GF-D8 (cell line): ENCODE data around the gene ZNF292.
"Not testable (repeated sequence)": the region's sequence is repeated elsewhere in the genome, so short reads cannot be mapped to it uniquely, and the experiment has no call there.

ENCODE experiments used
- DNase-seq: peaks from one replicate; lab custom pipeline; 2025; lab: John Stamatoyannopoulos, UW

ZNF292 gene

DNA sequence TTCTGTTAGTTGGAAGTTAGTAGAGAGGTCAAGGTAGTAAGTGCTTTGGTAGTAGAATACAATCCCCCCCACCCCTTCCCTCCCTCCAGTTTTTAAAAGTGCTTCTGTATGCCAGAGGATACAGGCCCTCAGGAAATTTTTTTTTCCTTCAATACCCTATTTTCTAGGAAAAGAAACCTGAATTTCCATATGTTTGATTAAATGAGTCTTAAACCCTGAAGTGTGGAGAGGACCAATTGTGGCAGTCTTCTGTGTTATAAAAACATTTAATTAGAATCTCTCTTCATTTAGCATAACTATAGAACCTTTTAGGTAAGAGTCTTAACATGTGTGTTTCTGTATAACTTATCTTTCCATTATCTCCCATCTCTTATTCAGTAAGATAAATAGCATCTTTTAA is 59.5 kb downstream of the ZNF292 start:
- no peak for DNase-seq

- no peak for DNase-seq
These were observed 65.6 kb downstream of the ZNF292 start for GRCh38 chr6:87220997-87221396.

DNA sequence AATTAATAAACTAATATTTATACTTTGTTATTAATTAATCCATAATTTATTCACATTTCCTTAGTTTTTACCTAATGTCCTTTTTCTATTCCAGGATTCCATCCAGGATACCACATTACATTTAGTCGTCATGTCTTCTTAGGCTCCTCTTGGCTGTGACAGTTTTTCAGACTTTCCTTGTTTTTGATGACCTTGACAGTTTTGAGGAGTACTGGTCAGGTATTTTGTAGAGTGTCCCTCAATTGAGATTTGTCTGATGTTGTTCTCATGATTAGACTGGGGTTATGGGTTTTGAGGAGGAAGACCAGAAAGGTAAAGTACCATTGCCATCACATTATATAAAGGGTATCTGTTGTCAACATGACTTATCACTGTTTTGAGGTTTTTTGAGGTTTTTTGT is 67.3 kb downstream of the ZNF292 start:
- DNase-seq: no peak

DNA sequence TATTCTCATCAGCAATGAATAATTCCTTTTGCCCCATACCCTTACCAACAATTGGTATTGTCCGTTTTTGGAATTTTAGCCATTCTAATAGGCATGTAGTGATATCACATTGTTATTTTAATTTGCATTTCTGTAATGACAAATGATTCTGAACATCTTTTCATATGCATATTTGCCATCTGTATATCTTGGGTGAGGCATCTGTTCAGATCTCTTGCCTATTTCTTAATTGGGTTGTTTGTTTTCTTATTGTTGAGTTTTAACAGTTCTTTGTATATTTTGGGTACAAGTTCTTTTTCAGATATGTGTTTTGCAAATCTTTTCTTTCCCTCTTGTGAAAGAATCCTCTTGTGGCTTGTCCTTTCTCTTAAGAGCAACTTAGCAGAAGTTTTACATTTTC is 69.6 kb downstream of the ZNF292 start:
- no peak for DNase-seq

DNA sequence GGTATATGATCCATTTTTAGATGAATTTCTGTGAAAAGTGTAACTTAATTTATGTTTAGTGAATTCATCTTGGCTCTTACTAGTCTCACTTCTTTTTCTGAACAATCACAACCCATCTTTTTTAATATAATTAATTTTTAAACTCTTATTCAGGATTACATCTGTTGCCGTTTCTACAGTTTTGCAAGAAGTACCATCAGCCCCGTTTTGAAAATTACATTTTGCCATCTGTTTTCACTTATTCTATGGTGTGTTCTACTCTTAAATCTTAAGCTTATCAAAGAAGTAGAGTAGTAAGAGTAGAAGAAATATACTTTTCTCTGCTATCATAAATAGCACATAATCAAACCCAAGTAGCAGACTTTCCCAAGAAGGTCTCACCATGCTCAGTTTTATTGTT is 70.1 kb downstream of the ZNF292 start:
- DNase-seq: no peak

DNA sequence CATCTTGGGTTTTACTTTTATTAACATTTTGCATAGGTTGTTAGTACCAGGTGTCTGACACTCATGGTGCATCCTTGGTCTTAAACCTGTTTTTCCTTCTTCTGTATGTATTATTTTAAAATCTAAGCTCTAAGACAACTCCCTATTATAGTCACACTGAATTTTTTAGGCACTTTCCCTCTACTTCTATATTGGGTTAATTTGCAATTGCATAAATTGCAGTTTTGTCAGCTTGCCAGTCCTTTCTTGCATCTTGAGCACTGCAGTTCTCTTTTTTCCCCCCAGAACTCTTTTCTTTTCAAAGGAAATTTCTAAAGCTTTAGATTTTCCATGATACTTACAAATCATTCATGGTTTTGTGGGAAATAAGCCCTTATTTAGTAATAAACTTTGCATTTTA is 70.6 kb downstream of the ZNF292 start:
- DNase-seq: no peak

DNA sequence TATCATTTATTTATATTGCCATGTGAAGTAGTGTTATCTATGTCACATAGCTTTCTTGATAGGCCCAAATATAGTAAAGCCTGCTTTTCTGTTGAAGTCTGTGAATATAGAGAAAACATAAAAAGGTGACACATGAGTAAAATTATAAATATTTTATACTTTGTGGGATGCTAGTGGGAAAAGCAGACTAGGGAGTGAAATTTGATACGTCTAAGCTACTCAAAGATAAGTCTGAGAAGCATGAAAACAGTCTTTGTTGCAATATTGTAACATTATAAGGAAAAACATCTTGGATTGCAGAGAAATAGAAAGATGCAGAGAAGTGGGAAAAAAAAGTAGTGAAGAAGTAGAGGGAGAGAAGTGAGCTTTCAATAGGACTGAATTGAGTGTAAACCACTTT is 75.4 kb downstream of the ZNF292 start:
- DNase-seq: no peak

GRCh38 chr6:87237804-87238203 is 82.4 kb downstream of the ZNF292 start:
- peak; percentile 28 for DNase-seq

DNA sequence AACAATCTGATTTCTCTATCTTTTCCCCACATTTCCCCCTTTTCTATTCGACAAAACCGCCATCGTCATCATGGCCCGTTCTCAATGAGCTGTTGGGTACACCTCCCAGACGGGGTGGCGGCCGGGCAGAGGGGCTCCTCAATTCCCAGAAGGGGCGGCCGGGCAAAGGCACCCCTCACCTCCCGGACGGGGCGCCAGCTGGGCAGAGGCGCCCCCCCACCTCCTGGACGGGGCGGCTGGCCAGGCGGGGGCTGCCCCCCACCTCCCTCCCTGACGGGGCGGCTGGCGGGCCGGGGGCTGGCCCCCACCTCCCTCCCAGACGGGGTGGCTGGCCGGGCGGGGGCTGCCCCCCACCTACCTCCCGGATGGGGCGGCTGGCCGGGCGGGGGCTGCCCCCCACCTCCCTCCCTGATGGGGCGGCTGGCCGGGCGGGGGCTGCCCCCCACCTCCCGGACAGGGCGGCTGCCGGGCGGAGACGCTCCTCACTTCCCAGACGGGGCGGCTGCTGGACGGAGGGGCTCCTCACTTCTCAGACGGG is 83.8 kb downstream of the ZNF292 start:
- DNase-seq: not testable (repeated sequence)

DNA sequence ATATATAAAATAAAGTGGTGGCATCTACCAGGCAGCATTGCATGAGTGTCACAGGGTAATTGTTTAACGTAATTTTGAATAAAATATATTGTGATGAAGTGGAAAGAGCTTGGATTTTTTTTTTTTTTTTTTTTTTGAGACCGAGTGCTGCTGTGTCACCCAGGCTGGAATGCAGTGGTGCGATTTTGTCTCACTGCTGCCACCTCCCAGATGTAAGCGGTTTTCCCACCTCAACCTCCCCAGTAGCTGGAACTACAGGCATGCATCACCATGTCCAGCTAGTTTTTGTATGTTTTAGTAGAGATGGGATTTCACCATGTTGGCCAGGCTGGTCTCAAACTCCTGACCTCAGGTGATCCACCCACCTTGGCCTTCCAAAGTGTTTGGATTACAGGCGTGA is 85.9 kb downstream of the ZNF292 start:
- no peak for DNase-seq

DNA sequence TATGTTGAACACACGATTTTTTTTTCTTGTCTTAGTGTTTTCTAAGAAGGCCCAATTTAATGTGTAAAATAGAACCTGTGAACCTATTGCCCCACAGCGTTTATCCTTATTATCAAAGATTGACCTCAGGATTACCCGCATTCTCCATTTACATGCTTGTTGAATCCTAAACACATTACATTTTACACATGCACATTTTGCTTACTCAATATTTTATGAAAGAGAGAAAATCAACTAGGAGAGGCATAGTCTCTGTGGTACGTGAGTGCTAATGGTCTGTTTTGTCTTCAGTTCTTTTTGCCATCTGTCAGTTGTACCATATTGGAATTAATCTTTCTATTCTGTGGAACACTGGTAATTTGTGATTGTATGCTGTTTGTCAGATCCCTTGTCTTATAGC is 86.9 kb downstream of the ZNF292 start:
- no peak for DNase-seq

DNA sequence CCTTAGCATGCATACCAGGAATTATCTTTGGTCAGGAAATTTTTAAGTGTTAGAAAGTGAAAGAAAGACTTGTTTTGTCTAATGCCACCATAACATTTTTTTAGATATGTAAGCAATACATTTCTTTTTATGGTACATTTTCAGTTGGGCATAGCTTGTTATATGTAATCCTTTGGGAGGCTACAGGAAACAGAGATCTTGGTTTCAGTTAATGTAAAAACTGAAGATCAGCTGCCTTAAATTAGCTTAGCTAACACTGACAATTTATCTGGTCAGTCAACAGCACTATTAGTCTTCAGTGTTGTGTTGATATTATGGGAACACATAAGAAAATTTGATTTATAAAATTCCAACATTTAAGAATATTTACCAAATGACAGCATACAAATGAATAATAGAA is 88.4 kb downstream of the ZNF292 start:
- DNase-seq: no peak

GRCh38 chr6:87244380-87244779 is 89.0 kb downstream of the ZNF292 start:
- no peak for DNase-seq

- no peak for DNase-seq
These were observed 94.7 kb downstream of the ZNF292 start for GRCh38 chr6:87250019-87250418.

GRCh38 chr6:87251225-87251624 is 95.9 kb downstream of the ZNF292 start:
- DNase-seq: no peak

GRCh38 chr6:87251725-87252124 is 96.4 kb downstream of the ZNF292 start:
- DNase-seq: no peak

GRCh38 chr6:87257046-87257445 is 101.7 kb downstream of the ZNF292 start:
- no peak for DNase-seq

GRCh38 chr6:87257565-87257964 is 102.2 kb downstream of the ZNF292 start:
- no peak for DNase-seq

GRCh38 chr6:87257975-87258374 is 102.6 kb downstream of the ZNF292 start:
- no peak for DNase-seq

DNA sequence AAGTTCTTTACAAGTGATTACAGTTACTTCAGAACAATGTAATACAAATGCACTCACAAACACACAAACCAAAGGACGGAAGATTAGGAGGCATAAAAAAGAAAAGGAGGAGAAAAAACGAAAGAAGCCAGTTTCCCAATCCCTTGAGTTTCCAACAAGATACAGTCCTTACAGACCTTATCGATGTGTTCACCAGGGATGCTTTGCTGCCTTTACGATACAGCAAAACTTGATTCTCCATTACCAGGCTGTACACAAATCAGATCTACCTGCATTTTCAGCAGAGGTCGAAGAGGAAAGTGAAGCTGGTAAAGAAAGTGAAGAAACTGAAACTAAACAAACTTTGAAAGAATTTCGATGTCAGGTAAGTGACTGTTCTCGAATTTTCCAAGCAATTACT is 104.4 kb downstream of the ZNF292 start:
- DNase-seq: no peak

DNA sequence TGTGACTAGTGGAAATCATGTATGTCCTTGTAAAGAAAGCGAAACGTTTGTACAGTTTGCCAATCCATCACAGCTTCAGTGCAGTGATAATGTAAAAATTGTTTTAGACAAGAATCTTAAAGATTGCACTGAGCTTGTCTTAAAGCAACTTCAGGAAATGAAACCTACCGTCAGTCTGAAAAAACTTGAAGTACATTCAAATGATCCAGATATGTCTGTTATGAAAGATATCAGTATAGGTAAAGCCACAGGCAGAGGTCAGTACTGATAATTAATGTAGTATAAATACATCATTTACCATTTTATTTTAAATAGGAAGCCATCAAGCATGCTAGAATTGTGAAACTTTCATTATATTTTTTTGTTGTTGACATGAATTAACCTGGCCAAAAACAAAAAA is 106.2 kb downstream of the ZNF292 start:
- no peak for DNase-seq

DNA sequence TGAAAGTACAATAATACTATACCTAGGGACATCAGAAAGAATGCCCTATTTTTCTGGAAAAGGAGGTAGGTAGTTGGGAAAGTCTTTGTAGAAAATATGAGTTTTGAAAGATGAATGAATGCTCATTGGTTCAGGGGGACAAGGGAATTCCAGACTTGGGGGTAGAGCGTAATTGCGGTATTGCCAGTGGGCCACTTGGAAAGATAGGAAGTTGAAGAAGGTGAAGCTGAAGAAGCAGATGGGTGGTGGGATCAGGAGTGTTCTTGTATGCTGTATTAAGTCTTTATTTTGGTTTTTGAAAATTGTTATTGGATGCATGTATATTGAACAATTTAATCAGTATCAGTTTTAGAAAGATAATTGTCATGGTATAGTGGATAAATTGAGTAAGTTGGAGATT is 109.1 kb downstream of the ZNF292 start:
- DNase-seq: no peak

DNA sequence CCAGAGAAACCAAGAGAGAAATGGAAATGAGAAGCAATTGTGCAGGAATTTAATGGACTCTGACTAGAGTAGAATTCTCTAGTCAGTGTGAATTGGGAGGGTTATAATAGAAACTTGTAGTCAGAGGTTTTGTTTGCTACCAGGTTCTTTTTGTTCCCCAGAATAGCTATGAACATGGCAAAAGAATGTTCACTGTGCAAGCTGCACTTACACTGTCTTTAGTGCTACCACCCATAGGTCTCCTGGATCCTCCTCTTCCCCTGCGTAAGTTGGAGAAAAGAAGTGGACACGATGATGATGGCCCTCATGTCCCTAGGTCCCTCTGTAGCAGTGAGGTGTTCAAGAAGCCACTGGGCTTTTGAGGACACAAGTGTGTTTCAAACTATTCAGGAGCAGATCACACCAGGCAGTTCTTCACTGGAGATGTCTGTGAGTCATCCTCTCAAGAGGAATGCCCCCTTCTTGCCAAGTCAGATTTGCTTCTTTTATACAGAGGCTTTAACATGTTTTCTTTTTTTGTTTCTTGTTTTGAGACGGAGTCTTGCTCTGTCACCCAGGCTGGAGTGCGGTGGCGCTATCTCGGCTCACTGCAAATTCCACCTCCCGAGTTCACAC is 119.4 kb downstream of the ZNF292 start:
- DNase-seq: no peak

DNA sequence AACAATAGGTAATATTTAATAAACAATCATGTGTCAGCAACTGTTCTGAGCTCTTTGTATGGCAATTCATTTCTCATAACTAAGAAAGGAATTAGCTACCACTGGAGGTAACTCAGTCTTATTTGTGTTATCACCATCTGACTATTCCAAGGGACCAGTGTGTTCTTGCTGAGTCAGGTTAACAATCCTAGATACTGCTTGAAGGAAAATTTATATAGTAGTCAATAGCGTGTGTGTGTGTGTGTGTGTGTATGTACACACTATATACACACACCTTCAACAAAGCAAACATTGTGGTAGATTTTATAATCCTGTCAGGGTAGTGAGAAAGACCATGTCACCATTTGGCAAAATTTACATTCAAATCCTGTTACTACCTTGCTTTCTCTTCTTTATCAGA is 121.3 kb downstream of the ZNF292 start:
- no peak for DNase-seq

DNA sequence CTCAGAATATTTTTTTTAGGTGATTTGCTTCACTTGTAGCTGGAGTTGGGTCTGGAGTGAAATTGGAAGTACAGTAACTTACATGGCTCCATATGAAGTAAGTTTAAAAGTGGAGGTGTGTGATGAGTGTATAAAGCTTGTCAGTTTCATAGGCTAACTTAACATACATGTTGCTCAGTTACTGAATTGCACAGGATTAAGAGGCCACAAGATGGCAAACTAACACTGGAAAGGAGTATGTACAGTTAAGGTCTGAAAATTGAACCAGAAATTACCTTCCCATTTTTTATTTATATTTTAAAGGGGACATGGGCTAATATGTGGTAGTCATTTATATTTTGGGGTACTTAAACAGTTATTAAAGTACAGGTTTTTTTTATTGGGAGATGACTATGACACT is 121.8 kb downstream of the ZNF292 start:
- peak; percentile 10 for DNase-seq
